Measurements from ENCODE around the gene EPHA2. TPM values are rescaled to one million over a fixed set of nuclear protein-coding genes. Genes with fewer than 3 reads are reported as not detected.

EPHA2 gene
- total and polyA plus RNA-seq, 4 donors = 17.5 to 35.6 (median 20.5) TPM

DNA sequence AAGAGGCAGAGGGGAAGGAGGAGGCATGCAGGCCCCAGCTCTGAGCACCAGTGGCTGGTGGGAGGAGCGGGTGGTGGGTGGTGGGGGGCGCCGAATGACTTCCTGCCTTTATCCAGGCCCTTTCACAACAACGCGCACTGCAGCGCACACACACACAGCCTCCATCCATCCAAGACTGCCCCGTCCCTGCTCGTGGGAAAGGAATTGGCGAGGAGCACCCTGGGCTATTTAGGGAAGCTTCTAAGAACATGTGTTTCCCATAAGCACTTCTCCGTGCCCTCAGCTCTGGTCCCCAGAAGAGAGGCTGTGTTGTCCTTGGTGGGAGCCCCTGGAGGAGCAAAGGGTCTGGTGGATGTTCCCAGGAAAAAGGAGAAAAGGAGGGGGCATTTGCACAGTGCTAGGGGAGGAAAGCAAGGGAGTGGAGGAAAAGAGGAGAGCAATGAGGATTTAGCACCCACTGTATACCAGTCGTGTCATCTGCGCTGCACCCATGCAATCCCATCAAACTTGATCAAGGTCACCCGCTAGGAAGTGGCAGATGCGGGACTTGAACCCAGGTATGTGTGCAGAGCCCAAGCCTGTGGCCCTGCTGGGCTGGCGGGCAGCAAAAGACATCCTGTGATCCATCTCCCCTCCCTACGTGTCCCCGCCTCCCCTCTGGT is 28.1 kb downstream of the EPHA2 start:
- DNase-seq (peak in 1 of 3 donors; percentile 61), ATAC-seq (ENCODE audit: insufficient read depth, low FRiP score) (no peak)
- no peak overlapping the region for H3K9ac ChIP-seq (ENCODE audit: insufficient read depth in 1 of 2, low read length in 2 of 2)
- H3K4me1 ChIP-seq (ENCODE audit: control insufficient read depth in 5 of 5, insufficient read depth in 5 of 5, low read length in 5 of 5) = peaks cover 0 to 6% (median 0%) of the 10 kb centered on the region in 5 donors
- H3K27ac ChIP-seq (ENCODE audit: low read depth in 1 of 2, low read length in 1 of 2) = no peak overlapping the region
- no peaks in the 10 kb centered on the region for H3K27me3 ChIP-seq (ENCODE audit: control insufficient read depth in 3 of 3, insufficient read depth in 3 of 3, low read length in 2 of 3)
- H3K4me3 ChIP-seq = no peak overlapping the region
- WGBS, 2 donors = 70 to 78% methylated on average over 17 of the region's 17 CpGs
- peaks cover 0 to 73% (median 17%) of the 10 kb centered on the region in 4 donors for H3K36me3 ChIP-seq (ENCODE audit: control insufficient read depth in 4 of 4, insufficient read depth in 4 of 4, low read length in 4 of 4)
- H3K9me3 ChIP-seq (ENCODE audit: control insufficient read depth in 4 of 4, insufficient read depth in 3 of 4, low read length in 3 of 4) = no peaks in the 10 kb centered on the region
- TF ChIP-seq, protein P1, sequence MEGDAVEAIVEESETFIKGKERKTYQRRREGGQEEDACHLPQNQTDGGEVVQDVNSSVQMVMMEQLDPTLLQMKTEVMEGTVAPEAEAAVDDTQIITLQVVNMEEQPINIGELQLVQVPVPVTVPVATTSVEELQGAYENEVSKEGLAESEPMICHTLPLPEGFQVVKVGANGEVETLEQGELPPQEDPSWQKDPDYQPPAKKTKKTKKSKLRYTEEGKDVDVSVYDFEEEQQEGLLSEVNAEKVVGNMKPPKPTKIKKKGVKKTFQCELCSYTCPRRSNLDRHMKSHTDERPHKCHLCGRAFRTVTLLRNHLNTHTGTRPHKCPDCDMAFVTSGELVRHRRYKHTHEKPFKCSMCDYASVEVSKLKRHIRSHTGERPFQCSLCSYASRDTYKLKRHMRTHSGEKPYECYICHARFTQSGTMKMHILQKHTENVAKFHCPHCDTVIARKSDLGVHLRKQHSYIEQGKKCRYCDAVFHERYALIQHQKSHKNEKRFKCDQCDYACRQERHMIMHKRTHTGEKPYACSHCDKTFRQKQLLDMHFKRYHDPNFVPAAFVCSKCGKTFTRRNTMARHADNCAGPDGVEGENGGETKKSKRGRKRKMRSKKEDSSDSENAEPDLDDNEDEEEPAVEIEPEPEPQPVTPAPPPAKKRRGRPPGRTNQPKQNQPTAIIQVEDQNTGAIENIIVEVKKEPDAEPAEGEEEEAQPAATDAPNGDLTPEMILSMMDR (IDR thresholded peaks at IDR 0.05; ENCODE audit: control extremely low read depth, extremely low read depth) = no peak

DNA sequence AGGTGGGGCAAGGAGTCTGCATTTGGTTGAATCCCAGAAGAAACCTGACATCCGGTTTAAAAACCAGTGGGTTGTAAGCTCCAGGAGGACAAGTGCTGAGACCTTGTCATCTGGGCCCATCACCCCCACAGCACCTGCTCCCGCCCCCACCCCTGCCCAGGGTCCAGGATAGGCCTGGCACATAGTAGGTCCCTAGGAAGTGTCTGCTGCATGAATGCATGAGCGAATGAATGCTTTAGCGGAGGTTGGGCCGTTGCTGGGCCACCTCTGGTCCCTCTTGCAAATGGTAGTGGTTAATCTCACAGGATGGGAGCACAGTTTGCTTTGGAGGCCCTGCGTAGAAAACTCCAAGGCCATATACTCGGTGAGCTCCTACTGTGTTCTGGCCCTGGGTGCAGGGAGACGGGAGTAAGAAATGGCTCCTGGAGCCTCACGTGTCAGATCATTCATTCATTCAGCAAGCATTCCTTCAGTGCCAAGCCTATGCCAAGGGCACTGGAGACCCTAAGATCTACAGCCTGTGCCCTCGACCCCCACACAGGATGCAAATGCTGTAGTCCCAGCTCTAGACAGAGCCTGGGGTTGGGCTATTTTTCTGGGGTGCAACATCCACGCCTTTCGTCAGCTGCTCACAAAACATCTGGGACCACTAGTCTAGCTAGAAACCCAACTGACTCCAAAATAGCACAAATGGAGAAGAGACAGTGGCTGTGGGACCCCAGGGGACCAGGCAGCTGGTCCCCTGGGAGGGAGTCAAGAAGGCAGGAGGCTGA is 28.9 kb downstream of the EPHA2 start:
- Histone ChIP-seq H3K4me1 (ENCODE audit: control insufficient read depth in 5 of 5, insufficient read depth in 5 of 5, low read length in 5 of 5) (peaks cover 0 to 6% (median 0%) of the 10 kb centered on the region in 5 donors), H3K4me3 (no peak overlapping the region), H3K9me3 (ENCODE audit: control insufficient read depth in 4 of 4, insufficient read depth in 3 of 4, low read length in 3 of 4) (no peaks in the 10 kb centered on the region), H3K27me3 (ENCODE audit: control insufficient read depth in 3 of 3, insufficient read depth in 3 of 3, low read length in 2 of 3) (no peaks in the 10 kb centered on the region), H3K36me3 (ENCODE audit: control insufficient read depth in 4 of 4, insufficient read depth in 4 of 4, low read length in 4 of 4) (peaks cover 0 to 65% (median 13%) of the 10 kb centered on the region in 4 donors), H3K27ac (ENCODE audit: low read depth in 1 of 2, low read length in 1 of 2) (no peak overlapping the region), H3K9ac (ENCODE audit: insufficient read depth in 1 of 2, low read length in 2 of 2) (no peak overlapping the region)
- no peak for ATAC-seq (ENCODE audit: insufficient read depth, low FRiP score)
- WGBS, 2 donors = 90 to 98% methylated on average over 12 of the region's 12 CpGs
- DNase-seq = no peak
- TF ChIP-seq, protein P1 (IDR thresholded peaks at IDR 0.05; ENCODE audit: control extremely low read depth, extremely low read depth) = no peak

DNA sequence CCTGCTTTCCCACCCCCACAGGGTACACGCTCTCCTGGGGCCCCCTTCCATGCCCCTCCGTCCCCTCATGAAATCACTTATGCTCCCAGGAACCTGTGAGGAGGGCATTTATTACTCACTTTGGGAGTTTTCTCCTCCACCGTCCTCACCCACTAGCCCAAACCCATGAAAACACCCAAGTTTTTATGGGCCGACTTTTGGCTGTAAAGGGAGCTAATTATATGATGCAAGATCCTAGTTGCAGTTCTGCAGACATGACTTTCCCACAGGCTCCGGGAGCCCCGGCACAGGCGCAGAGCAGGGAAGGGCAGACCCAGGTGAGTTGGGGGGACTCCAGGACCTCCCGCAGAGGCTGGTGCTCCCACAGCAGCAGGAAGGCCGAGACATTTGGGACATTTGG is 29.7 kb downstream of the EPHA2 start:
- H3K4me3 ChIP-seq = no peak overlapping the region
- 89 to 91% methylated on average over 9 of the region's 9 CpGs for WGBS, 2 donors
- no peaks in the 10 kb centered on the region for H3K9me3 ChIP-seq (ENCODE audit: control insufficient read depth in 4 of 4, insufficient read depth in 3 of 4, low read length in 3 of 4)
- no peak overlapping the region for H3K27ac ChIP-seq (ENCODE audit: low read depth in 1 of 2, low read length in 1 of 2)
- peaks cover 0 to 6% (median 0%) of the 10 kb centered on the region in 5 donors for H3K4me1 ChIP-seq (ENCODE audit: control insufficient read depth in 5 of 5, insufficient read depth in 5 of 5, low read length in 5 of 5)
- peaks cover 0 to 60% (median 12%) of the 10 kb centered on the region in 4 donors for H3K36me3 ChIP-seq (ENCODE audit: control insufficient read depth in 4 of 4, insufficient read depth in 4 of 4, low read length in 4 of 4)
- no peak for ATAC-seq (ENCODE audit: insufficient read depth, low FRiP score)
- no peak for DNase-seq
- TF ChIP-seq, protein P1 (IDR thresholded peaks at IDR 0.05; ENCODE audit: control extremely low read depth, extremely low read depth) = no peak
- H3K9ac ChIP-seq (ENCODE audit: insufficient read depth in 1 of 2, low read length in 2 of 2) = no peak overlapping the region
- H3K27me3 ChIP-seq (ENCODE audit: control insufficient read depth in 3 of 3, insufficient read depth in 3 of 3, low read length in 2 of 3) = no peaks in the 10 kb centered on the region

All from lung (tissue), 12 donors.